ENCODE results near the gene SAMD4B.
A peak's percentile ranks its signal among the peaks of the same experiment; 100 is the strongest.

The SAMD4B gene

GRCh38 chr19:39384839-39385568 lies 42.8 kb downstream of the SAMD4B start:
- peak overlapping the region; percentile 10 to 35 for H3K27ac Mint-ChIP-seq
- peaks cover 15% of the 10 kb centered on the region for H3K4me1 Mint-ChIP-seq
- H3K9me3 Mint-ChIP-seq: no peaks in the 10 kb centered on the region
- H3K4me3 Mint-ChIP-seq: no peak overlapping the region
- ATAC-seq: peak; percentile 27
- no peak for DNase-seq
- no peaks in the 10 kb centered on the region for H3K27me3 Mint-ChIP-seq

GRCh38 chr19:39385629-39386411 lies 43.6 kb downstream of the SAMD4B start:
- H3K4me1 Mint-ChIP-seq: peaks cover 21% of the 10 kb centered on the region
- no peak overlapping the region for H3K4me3 Mint-ChIP-seq
- peak overlapping the region; percentile 60 to 92 for H3K27ac Mint-ChIP-seq
- ATAC-seq (no peak), DNase-seq (no peak)
- H3K9me3 Mint-ChIP-seq: no peaks in the 10 kb centered on the region
- no peaks in the 10 kb centered on the region for H3K27me3 Mint-ChIP-seq

- Mint-ChIP-seq H3K27ac (peak overlapping the region; percentile 89 to 92), H3K4me3 (no peak overlapping the region), H3K27me3 (no peaks in the 10 kb centered on the region), H3K4me1 (peaks cover 25% of the 10 kb centered on the region), H3K9me3 (no peaks in the 10 kb centered on the region)
- ATAC-seq (no peak), DNase-seq (no peak)
These were observed 44.3 kb downstream of the SAMD4B start for GRCh38 chr19:39386557-39386956.

- ATAC-seq: no peak
- Mint-ChIP-seq H3K27me3 (no peaks in the 10 kb centered on the region), H3K4me1 (peaks cover 44% of the 10 kb centered on the region), H3K27ac (peak overlapping the region in 1 of 2 donors; percentile 55), H3K9me3 (no peaks in the 10 kb centered on the region), H3K4me3 (no peak overlapping the region)
- no peak for DNase-seq
These were observed 46.4 kb downstream of the SAMD4B start for GRCh38 chr19:39388657-39389056.

GRCh38 chr19:39389631-39390414 lies 47.6 kb downstream of the SAMD4B start:
- Mint-ChIP-seq H3K4me1 (peaks cover 48% of the 10 kb centered on the region), H3K27ac (peak overlapping the region; percentile 99), H3K27me3 (no peaks in the 10 kb centered on the region), H3K4me3 (peak overlapping the region; percentile 97 to 99), H3K9me3 (no peaks in the 10 kb centered on the region)
- ATAC-seq: no peak
- no peak for DNase-seq

DNA sequence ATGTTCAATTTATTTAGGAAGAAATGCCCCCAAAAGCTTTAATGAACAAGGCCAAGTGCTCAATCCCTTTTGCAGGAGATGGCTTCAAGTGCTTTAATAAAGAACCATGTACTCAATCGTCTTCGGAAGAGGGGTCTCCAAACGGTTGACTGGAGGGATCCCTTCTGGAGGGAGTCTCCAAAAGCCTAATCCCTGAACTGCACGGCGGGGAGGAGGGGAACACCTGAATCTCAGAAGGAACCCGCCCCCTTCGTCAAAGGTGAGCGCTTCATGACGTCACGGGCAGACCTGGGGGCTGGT lies 48.2 kb downstream of the SAMD4B start:
- H3K9me3 Mint-ChIP-seq: no peaks in the 10 kb centered on the region
- peak overlapping the region; percentile 99 for H3K27ac Mint-ChIP-seq
- H3K4me3 Mint-ChIP-seq: peak overlapping the region; percentile 97 to 99
- ATAC-seq (no peak), DNase-seq (no peak)
- peaks cover 49% of the 10 kb centered on the region for H3K4me1 Mint-ChIP-seq
- no peaks in the 10 kb centered on the region for H3K27me3 Mint-ChIP-seq

GRCh38 chr19:39390751-39391437 lies 48.7 kb downstream of the SAMD4B start, which contains the start of the genes MED29 and PAF1:
MED29 (plus strand) TSS chr19:39391378; CDS start chr19:39391423, 45 bp downstream.
PAF1 (minus strand) TSS chr19:39391106; CDS start chr19:39390864, 242 bp downstream.
- peak; percentile 94 to 98 for DNase-seq
- peak; percentile 96 for ATAC-seq
- Mint-ChIP-seq H3K27me3 (no peaks in the 10 kb centered on the region), H3K4me1 (peaks cover 54% of the 10 kb centered on the region), H3K27ac (peak within 1 kb of the TSS; percentile 99), H3K4me3 (peak within 1 kb of the TSS; percentile 97 to 99), H3K9me3 (no peaks in the 10 kb centered on the region)

GRCh38 chr19:39397360-39398296 lies 55.4 kb downstream of the SAMD4B start:
- H3K27ac Mint-ChIP-seq: peak overlapping the region; percentile 35 to 50
- no peaks in the 10 kb centered on the region for H3K9me3 Mint-ChIP-seq
- no peaks in the 10 kb centered on the region for H3K27me3 Mint-ChIP-seq
- peak; percentile 73 for ATAC-seq
- peaks cover 81% of the 10 kb centered on the region for H3K4me1 Mint-ChIP-seq
- H3K4me3 Mint-ChIP-seq: peak overlapping the region; percentile 57 to 58
- peak; percentile 91 to 92 for DNase-seq

DNA sequence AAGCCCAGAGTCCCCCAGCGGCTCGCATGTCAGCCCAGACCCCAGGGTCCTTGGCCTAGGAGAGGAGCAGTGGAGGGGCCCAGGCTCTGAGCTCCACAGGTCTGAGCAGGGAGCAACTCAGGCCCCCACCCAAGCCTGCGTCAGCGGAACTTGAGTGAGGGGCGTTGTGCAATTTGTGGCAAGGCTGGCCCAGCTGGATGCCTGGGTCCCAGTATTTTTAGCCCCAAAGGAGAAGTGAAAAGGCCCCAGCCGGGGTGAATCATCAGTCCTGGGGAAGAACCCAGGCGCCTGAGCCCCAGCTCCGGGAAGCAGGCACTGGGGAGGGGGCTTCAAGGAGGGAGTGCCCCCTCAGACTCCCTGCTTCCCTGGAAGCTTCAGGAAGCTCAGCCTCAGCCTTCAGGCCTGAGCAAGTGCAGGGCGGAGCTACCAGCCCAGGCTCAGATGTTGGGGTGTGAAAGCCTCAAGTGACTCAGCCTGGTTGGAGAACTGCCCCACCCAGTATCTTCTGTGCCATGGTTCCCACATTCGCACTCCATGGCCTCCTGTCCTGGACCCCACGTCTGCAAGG lies 56.2 kb downstream of the SAMD4B start:
- DNase-seq: peak in 1 of 2 donors; percentile 44
- Mint-ChIP-seq H3K9me3 (no peaks in the 10 kb centered on the region), H3K4me3 (peak overlapping the region; percentile 57 to 58), H3K27me3 (no peaks in the 10 kb centered on the region), H3K27ac (peak overlapping the region in 1 of 2 donors; percentile 35), H3K4me1 (peaks cover 80% of the 10 kb centered on the region)
- ATAC-seq: no peak

DNA sequence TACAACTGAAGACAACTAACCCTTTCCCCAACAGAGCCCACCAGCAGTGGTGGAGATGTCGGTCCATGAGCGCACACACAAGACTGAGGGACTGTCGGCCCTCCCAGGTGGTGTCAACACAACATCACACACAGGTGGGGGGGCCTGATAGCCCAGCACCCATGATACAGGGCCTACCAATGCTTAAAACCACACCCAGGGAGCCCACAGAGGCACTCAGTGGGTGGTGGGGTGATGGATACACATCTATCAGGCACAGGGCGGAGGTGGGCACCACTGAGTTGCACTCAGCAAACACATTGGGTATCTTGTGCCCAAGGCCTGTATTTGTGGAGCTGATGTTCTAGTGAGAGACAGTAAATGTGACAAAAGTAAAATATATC lies 57.4 kb downstream of the SAMD4B start:
- no peaks in the 10 kb centered on the region for H3K27me3 Mint-ChIP-seq
- peaks cover 84% of the 10 kb centered on the region for H3K4me1 Mint-ChIP-seq
- no peak overlapping the region for H3K4me3 Mint-ChIP-seq
- ATAC-seq (no peak), DNase-seq (no peak)
- no peak overlapping the region for H3K27ac Mint-ChIP-seq
- H3K9me3 Mint-ChIP-seq: no peaks in the 10 kb centered on the region

GRCh38 chr19:39400061-39400460 lies 57.8 kb downstream of the SAMD4B start:
- H3K27ac Mint-ChIP-seq: no peak overlapping the region
- H3K27me3 Mint-ChIP-seq: no peaks in the 10 kb centered on the region
- H3K9me3 Mint-ChIP-seq: no peaks in the 10 kb centered on the region
- DNase-seq (no peak), ATAC-seq (no peak)
- peaks cover 86% of the 10 kb centered on the region for H3K4me1 Mint-ChIP-seq
- no peak overlapping the region for H3K4me3 Mint-ChIP-seq

DNA sequence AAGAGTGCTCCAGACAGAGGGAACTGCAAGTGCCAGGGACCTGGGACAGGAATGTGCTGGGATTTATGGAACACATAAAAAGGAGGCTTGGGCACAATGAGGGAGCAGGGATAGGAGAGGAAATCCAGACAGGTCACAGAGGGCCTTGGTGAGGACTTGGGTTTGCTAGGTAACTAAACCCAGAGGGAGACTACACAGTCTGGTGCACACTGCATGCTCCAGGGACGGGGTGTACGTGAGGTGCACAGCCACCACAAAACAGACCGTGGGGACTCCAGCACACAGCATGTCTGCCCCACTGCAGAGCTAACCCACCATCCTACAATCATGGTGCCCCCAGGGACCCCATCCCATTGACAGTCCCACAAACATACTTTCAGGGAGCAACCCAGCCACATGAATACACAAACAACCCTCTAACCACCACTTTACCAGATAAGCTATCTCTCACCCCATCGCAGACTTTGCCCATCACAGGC lies 58.9 kb downstream of the SAMD4B start:
- no peaks in the 10 kb centered on the region for H3K27me3 Mint-ChIP-seq
- H3K9me3 Mint-ChIP-seq: no peaks in the 10 kb centered on the region
- ATAC-seq (peak; percentile 7), DNase-seq (no peak)
- peak overlapping the region in 1 of 2 donors; percentile 98 for H3K27ac Mint-ChIP-seq
- peak overlapping the region; percentile 80 to 91 for H3K4me3 Mint-ChIP-seq
- H3K4me1 Mint-ChIP-seq: peaks cover 85% of the 10 kb centered on the region

GRCh38 chr19:39401549-39402345 lies 59.5 kb downstream of the SAMD4B start:
- H3K9me3 Mint-ChIP-seq: no peaks in the 10 kb centered on the region
- H3K4me1 Mint-ChIP-seq: peaks cover 89% of the 10 kb centered on the region
- no peaks in the 10 kb centered on the region for H3K27me3 Mint-ChIP-seq
- peak overlapping the region; percentile 98 for H3K27ac Mint-ChIP-seq
- ATAC-seq (peak; percentile 75), DNase-seq (peak; percentile 76 to 88)
- H3K4me3 Mint-ChIP-seq: peak overlapping the region; percentile 80 to 91

Data from stimulated activated naive CD8-positive, alpha-beta T cell treated with anti-CD3 and anti-CD28 coated beads, Interleukin-15, amount 100 ng/mL, for 72 hours (primary cell).